Thymus (tissue), 11 donors: ENCODE results near the gene MAGEF1. TPM values are rescaled to one million over a fixed set of nuclear protein-coding genes. Genes with fewer than 3 reads are reported as not detected.

Experiments used
- DNase-seq, 9 donors: peaks; one replicate each; pipeline ENCODE4 v3.0.0-alpha.2; 2013; ENCODE audit warnings: low spot score in 9 of 9, low read depth in 6 of 9, missing footprints in 1 of 9
- H3K27ac ChIP-seq, 2 donors: one replicate each; pipeline ENCODE4 v1.5.1; 2013; ENCODE audit warnings: control low read depth in 1 of 2, low read depth in 1 of 2, low read length in 1 of 2, mild to moderate bottlenecking in 1 of 2, moderate library complexity in 1 of 2
- H3K27me3 ChIP-seq, 2 donors: one replicate each; pipeline ENCODE4 v1.5.1; 2013; ENCODE audit warnings: low read length in 1 of 2; ENCODE audit not compliant: control insufficient read depth in 2 of 2, insufficient read depth in 1 of 2
- H3K36me3 ChIP-seq, 2 donors: one replicate each; pipeline ENCODE4 v1.5.1; 2013; ENCODE audit warnings: low read length in 1 of 2, mild to moderate bottlenecking in 1 of 2, moderate library complexity in 1 of 2; ENCODE audit not compliant: control insufficient read depth in 2 of 2, insufficient read depth in 2 of 2
- H3K4me1 ChIP-seq, 2 donors: one replicate each; pipeline ENCODE4 v1.5.1; 2013; ENCODE audit warnings: low read length in 2 of 2; ENCODE audit not compliant: control insufficient read depth in 2 of 2, insufficient read depth in 2 of 2
- H3K4me3 ChIP-seq, 2 donors: one replicate each; pipeline ENCODE4 v1.5.1; 2013; ENCODE audit warnings: low read length in 2 of 2, control low read depth in 1 of 2, mild to moderate bottlenecking in 1 of 2
- H3K9me3 ChIP-seq, 2 donors: one replicate each; pipeline ENCODE4 v1.5.1; 2013; ENCODE audit warnings: low read length in 1 of 2, mild to moderate bottlenecking in 1 of 2; ENCODE audit not compliant: control insufficient read depth in 2 of 2, insufficient read depth in 1 of 2
- WGBS: extraction: QIAGEN DNeasy Blood & Tissue Kit; methylation state at CpG from one replicate; pipeline ENCODE4 v1.1.7; 2013; 5-methylcytosine and 5-hydroxymethylcytosine counted together
- polyA plus RNA-seq: library from polyadenylated mRNA; stranded (reverse); fragments of 200-250 nt; gene quantifications from one replicate; pipeline ENCODE4 v1.2.3, GENCODE V29; 2013
- total RNA-seq: library from RNA; stranded (reverse); fragments of 120-200 nt; gene quantifications from one replicate; pipeline ENCODE4 v1.2.4, GENCODE V29; 2013
- donor health status: healthy.

The MAGEF1 gene
- total and polyA plus RNA-seq, 2 donors, result 27.6 to 62.4 TPM

GRCh38 chr3:184700759-184701158 lies 11.1 kb downstream of the MAGEF1 start:
- H3K4me3 ChIP-seq, result no peak overlapping the region
- no peaks in the 10 kb centered on the region for H3K27me3 ChIP-seq
- no peaks in the 10 kb centered on the region for H3K36me3 ChIP-seq
- H3K27ac ChIP-seq, result no peak overlapping the region
- H3K4me1 ChIP-seq, result peaks cover 0 to 3% of the 10 kb centered on the region in 2 donors
- WGBS, result 96% methylated on average over 2 of the region's 2 CpGs
- no peak for DNase-seq
- H3K9me3 ChIP-seq, result peaks cover 0 to 3% of the 10 kb centered on the region in 2 donors

- Histone ChIP-seq H3K4me3 (no peak overlapping the region), H3K27ac (no peak overlapping the region), H3K36me3 (no peaks in the 10 kb centered on the region), H3K9me3 (peaks cover 0 to 3% of the 10 kb centered on the region in 2 donors), H3K27me3 (no peaks in the 10 kb centered on the region), H3K4me1 (peaks cover 0 to 10% of the 10 kb centered on the region in 2 donors)
- DNase-seq, result no peak
- 98% methylated on average over 8 of the region's 8 CpGs for WGBS
Measured at GRCh38 chr3:184697845-184698244, 14.0 kb downstream of the MAGEF1 start.

GRCh38 chr3:184696697-184697096 lies 15.2 kb downstream of the MAGEF1 start:
- peak in 1 of 9 donors; percentile 20 for DNase-seq
- Histone ChIP-seq H3K36me3 (no peaks in the 10 kb centered on the region), H3K4me1 (peaks cover 0 to 17% of the 10 kb centered on the region in 2 donors), H3K9me3 (peaks cover 0 to 3% of the 10 kb centered on the region in 2 donors), H3K27me3 (no peaks in the 10 kb centered on the region), H3K4me3 (no peak overlapping the region), H3K27ac (peak overlapping the region in 1 of 2 donors; percentile 7)
- 94% methylated on average over 8 of the region's 8 CpGs for WGBS

DNA sequence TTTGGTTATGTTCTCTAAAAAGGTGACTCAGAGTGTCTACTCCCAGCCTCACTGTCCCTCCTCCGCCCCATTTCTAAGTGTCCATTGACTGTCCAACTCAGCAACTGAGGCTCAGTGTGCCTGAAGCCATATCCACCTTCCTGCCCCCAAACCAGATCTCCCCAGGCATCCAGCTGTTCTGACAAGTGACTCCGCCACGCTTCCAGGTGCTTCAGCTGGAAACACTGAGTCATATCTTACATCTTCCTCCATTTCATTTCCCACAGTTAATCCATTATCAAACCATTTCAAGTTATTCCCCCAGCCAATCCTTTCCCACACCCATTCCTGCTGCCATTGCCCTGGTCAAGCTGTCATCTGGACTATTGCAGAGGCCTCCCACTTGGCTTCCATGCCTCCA lies 17.1 kb downstream of the MAGEF1 start:
- Histone ChIP-seq H3K36me3 (no peaks in the 10 kb centered on the region), H3K27ac (no peak overlapping the region), H3K4me1 (peaks cover 0 to 21% of the 10 kb centered on the region in 2 donors), H3K27me3 (no peaks in the 10 kb centered on the region), H3K4me3 (no peak overlapping the region), H3K9me3 (no peaks in the 10 kb centered on the region)
- WGBS, result 84% methylated on average over 3 of the region's 3 CpGs
- no peak for DNase-seq

GRCh38 chr3:184694133-184694665 lies 17.7 kb downstream of the MAGEF1 start:
- 95% methylated on average over 4 of the region's 4 CpGs for WGBS
- H3K27ac ChIP-seq, result no peak overlapping the region
- no peaks in the 10 kb centered on the region for H3K36me3 ChIP-seq
- DNase-seq, result no peak
- H3K9me3 ChIP-seq, result no peaks in the 10 kb centered on the region
- H3K4me3 ChIP-seq, result no peak overlapping the region
- no peaks in the 10 kb centered on the region for H3K27me3 ChIP-seq
- peaks cover 0 to 21% of the 10 kb centered on the region in 2 donors for H3K4me1 ChIP-seq

DNA sequence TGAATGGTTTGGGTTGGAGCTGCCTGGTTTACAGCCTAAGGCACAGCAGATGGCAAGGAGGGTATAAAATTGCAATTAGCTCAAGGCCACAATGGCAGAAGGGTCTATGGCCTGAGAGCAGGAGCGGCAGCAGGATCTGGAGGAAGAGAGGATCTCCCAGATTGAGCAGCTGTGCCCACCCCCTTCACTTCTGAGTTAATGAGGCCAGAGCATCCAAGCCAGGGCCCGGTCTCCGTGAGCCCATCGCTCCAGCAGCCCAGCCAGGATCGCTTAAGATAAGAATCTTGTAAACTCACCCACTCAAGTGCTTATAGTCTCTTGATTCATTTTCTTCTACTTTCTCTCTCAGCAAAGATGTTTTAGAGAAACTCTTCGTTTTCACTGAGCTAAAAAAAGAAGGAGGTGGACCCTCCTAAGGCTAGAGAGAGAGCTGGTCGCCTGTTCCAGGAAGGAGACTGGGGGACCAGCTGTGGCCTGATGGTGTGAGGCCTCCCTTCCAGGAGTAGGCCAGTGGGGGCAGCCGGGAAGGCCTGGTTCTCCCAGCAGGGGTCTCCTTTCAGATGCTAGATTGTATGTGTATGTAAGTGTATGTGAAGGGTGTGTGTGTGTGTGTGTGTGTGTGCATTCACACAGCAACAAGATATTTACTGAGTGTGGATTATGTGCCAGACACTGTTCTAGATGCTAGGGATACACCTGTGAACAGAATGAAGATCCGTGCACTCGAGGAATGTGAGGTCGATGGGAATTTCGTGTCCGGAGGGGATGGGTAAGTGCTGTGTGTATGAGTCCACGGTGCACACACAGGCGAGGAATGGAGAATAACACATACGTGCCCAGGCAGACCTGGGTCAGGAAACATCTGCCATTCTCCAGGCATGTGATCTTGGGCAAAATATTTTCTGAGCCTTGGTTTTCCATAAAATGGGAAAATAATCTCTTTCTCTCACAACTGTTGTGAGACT lies 18.6 kb downstream of the MAGEF1 start:
- Histone ChIP-seq H3K4me1 (peaks cover 0 to 26% of the 10 kb centered on the region in 2 donors), H3K27me3 (no peaks in the 10 kb centered on the region), H3K27ac (no peak overlapping the region), H3K9me3 (no peaks in the 10 kb centered on the region), H3K4me3 (no peak overlapping the region), H3K36me3 (no peaks in the 10 kb centered on the region)
- no peak for DNase-seq
- WGBS, result 91% methylated on average over 16 of the region's 16 CpGs

- no peak for DNase-seq
Measured at GRCh38 chr3:184691397-184692231, 20.2 kb downstream of the MAGEF1 start.

DNA sequence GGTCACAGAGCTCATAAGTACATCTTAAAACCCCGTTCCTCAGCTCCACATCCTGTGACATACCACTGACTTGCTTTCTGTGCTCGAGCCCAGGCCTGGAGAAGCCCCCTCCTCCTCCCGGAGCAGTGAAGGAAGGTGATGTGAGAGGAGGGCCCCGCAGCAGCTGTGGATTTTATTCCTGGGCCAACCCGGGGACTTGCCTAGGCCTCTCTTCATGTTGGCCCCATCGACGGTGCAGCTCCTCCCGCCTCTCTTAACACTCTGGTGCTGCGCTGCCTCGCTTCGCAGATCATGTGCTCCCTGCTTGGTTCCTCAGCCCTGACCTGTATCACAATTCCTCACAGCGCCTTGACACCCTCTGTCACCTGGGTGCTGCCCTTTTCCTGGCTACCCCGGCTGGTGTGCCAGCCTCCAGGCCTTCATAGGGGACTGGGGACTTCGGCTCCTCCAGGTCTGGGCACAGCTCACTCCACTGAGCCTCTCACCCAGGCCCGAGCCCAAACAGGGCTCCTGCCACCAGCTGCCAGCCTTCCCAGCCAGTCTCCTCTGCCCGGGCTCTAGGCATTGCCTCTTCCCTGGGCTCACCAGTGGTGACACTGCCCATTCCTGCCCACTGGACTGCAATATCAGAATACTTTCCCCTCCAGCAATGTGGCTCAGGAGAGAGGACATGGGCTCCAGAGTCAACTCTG lies 21.5 kb downstream of the MAGEF1 start:
- Histone ChIP-seq H3K4me1 (peaks cover 3 to 37% of the 10 kb centered on the region in 2 donors), H3K27ac (no peak overlapping the region), H3K9me3 (no peaks in the 10 kb centered on the region), H3K36me3 (no peaks in the 10 kb centered on the region), H3K4me3 (no peak overlapping the region), H3K27me3 (no peaks in the 10 kb centered on the region)
- no peak for DNase-seq
- 90% methylated on average over 16 of the region's 16 CpGs for WGBS

More at GRCh38 chr3:184691397-184692231, 20.2 kb downstream of the MAGEF1 start:
- Histone ChIP-seq H3K27ac (peak overlapping the region in 1 of 2 donors; percentile 30), H3K4me3 (no peak overlapping the region), H3K36me3 (no peaks in the 10 kb centered on the region), H3K4me1 (peaks cover 3 to 37% of the 10 kb centered on the region in 2 donors), H3K9me3 (no peaks in the 10 kb centered on the region), H3K27me3 (no peaks in the 10 kb centered on the region)
- WGBS, result 60% methylated on average over 23 of the region's 23 CpGs
